Stimulated activated effector memory CD8-positive, alpha-beta T cell treated with anti-CD3 and anti-CD28 coated beads, Interleukin-12 subunit alpha, Interleukin-12 subunit beta, amount 100 ng/mL, for 72 hours (primary cell): ENCODE measurements around the gene ASAP2.

Experiments
- ATAC-seq: fragments of 150-1000 bp; cut with Tn5 transposase; 2 replicates; pipeline ENCODE4 v1.10.0; 2021
- DNase-seq, 2 donors: peaks; one replicate each; pipeline ENCODE4 v3.0.0; 2021 to 2022; ENCODE audit warnings: low spot score in 2 of 2
- H3K27ac Mint-ChIP-seq: one replicate; pipeline ENCODE4 v1.8.0; 2022; ENCODE audit warnings: mild to moderate bottlenecking, mixed read lengths
- H3K36me3 Mint-ChIP-seq: one replicate; pipeline ENCODE4 v1.8.0; 2022; ENCODE audit warnings: mild to moderate bottlenecking, mixed read lengths
- H3K4me1 Mint-ChIP-seq: one replicate; pipeline ENCODE4 v1.8.0; 2022; ENCODE audit warnings: mixed read lengths
- H3K4me3 Mint-ChIP-seq: one replicate; pipeline ENCODE4 v1.8.0; 2022; ENCODE audit warnings: mild to moderate bottlenecking, mixed read lengths
- H3K9me3 Mint-ChIP-seq: one replicate; pipeline ENCODE4 v1.8.0; 2022; ENCODE audit warnings: mixed read lengths

Gene ASAP2

DNA sequence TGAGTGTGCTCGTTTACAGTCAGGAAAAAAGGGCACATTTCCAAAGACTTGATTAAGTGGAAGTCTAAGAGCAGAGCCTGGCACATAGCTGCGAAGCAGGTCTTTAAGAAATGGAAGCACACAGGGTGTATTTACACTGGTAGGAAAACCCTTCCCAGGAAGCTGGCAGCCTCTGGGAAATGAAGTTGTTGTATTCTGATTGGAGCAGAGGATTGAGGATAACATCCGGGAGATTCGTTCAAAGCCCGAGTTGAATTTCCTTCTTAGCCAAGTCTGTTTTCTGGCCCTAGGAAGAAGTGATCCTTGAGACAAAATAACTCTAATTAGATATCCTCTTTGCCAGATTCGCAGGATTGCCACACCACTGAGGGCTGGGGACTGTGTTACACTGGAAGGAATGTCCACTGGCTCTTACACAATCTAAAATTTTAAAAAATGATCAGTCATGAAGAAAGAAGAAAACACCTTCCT lies 140.8 kb downstream of the ASAP2 start:
- DNase-seq, result no peak
- Mint-ChIP-seq H3K9me3 (no peaks in the 10 kb centered on the region), H3K36me3 (no peaks in the 10 kb centered on the region), H3K27ac (no peak overlapping the region), H3K4me3 (no peak overlapping the region), H3K4me1 (no peaks in the 10 kb centered on the region)
- ATAC-seq, result no peak

DNA sequence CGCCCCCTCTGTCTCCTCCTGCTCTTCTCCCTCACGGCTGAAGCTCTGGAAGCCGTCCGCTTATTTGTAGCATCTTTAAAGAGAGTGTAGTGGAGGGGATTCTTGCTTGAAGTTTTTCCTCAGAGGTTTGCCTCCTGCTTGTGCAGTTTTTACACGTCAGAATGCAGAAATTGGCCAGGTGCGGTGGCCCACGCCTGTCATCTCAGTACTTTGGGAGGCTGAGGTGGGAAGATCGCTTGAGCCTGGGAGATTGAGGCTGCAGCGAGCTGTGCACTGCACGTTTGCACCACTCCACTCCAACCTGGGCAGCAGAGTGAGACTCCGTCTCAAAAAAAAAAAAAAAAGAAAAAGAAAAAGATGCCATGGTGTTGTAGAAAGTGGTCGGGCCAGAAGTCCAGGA lies 147.7 kb downstream of the ASAP2 start:
- Mint-ChIP-seq H3K4me3 (no peak overlapping the region), H3K4me1 (no peaks in the 10 kb centered on the region), H3K27ac (no peak overlapping the region), H3K9me3 (no peaks in the 10 kb centered on the region), H3K36me3 (no peaks in the 10 kb centered on the region)
- DNase-seq (no peak), ATAC-seq (no peak)

DNA sequence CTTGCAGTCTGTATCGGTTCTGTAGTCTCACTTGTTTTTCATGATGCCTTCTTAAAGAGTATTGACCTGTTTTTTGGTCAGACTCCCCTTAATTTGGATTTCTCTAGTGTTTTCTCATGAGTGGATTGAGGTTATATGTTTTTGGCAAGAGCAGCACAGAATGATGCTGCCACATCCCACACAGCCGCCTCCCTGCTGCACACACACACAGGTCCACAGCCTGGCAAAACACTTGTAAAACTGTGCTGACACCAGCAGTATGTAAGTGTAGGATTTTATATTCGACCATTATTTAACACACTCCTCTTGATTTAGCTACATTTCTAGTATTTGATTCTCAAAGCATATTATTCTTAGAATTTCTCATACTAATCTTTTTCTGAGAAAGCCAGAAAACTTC lies 148.7 kb downstream of the ASAP2 start:
- ATAC-seq, result no peak
- Mint-ChIP-seq H3K27ac (no peak overlapping the region), H3K4me3 (no peak overlapping the region), H3K36me3 (no peaks in the 10 kb centered on the region), H3K4me1 (no peaks in the 10 kb centered on the region), H3K9me3 (no peaks in the 10 kb centered on the region)
- DNase-seq, result no peak

DNA sequence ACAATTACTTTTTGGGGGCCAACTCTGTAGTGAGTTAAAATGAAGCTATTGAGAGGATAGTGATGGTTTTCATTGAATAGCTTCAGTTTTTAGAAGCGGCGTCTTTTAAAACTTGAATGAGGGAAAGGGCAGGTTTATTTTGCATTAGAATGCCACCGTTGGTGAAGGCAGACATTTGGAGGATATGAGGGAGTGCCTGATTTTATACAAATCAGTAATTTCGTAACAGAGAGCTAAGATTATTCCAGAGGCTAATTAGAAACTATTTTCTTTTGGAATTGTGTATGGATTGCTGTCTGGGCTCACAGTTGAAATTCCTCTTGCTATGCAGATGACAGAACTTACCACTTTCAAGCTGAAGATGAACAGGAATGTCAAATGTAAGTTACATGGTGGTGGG lies 149.1 kb downstream of the ASAP2 start:
- Mint-ChIP-seq H3K9me3 (no peaks in the 10 kb centered on the region), H3K27ac (no peak overlapping the region), H3K4me1 (no peaks in the 10 kb centered on the region), H3K36me3 (no peaks in the 10 kb centered on the region), H3K4me3 (no peak overlapping the region)
- DNase-seq, result no peak
- no peak for ATAC-seq

DNA sequence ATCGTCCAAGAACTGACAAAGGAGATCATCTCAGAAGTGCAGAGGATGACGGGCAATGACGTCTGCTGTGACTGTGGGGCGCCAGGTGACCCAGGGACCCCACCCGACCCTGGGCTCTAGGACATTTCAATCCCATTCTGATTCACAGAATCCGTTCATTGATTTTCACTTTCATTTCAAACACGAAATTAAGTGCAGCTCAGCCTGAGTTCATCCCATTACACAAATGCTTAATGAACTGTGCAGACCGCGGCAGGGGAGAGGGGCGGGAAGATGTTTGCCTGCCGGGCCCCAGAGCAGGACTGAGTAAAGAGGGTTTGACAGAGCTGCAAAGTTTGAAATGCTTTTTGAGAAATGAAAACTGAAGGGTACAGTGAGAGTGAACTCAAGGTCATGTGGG lies 149.6 kb downstream of the ASAP2 start:
- no peaks in the 10 kb centered on the region for H3K9me3 Mint-ChIP-seq
- no peaks in the 10 kb centered on the region for H3K36me3 Mint-ChIP-seq
- no peak for DNase-seq
- H3K27ac Mint-ChIP-seq, result no peak overlapping the region
- no peak for ATAC-seq
- H3K4me1 Mint-ChIP-seq, result no peaks in the 10 kb centered on the region
- H3K4me3 Mint-ChIP-seq, result no peak overlapping the region

DNA sequence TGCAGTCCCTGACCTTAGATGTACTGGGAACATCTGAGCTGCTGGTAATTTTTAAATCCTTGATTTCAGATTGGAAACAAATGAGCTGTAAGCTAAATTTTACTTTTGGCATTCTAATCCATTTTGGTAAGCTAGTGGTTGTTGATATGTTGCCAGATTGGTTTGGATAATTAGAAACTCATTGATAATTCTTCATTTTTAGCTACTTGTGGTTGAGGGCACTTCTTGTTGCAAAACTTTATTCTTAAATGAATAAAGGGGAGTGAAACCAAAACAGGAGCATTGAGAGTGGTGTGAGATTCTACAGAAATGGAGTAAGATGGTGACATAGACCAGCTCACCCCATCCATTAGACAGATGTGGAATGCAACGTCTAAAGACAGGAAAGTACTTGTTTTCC lies 152.2 kb downstream of the ASAP2 start:
- ATAC-seq (no peak), DNase-seq (no peak)
- Mint-ChIP-seq H3K36me3 (no peaks in the 10 kb centered on the region), H3K27ac (no peak overlapping the region), H3K4me3 (no peak overlapping the region), H3K4me1 (no peaks in the 10 kb centered on the region), H3K9me3 (no peaks in the 10 kb centered on the region)

DNA sequence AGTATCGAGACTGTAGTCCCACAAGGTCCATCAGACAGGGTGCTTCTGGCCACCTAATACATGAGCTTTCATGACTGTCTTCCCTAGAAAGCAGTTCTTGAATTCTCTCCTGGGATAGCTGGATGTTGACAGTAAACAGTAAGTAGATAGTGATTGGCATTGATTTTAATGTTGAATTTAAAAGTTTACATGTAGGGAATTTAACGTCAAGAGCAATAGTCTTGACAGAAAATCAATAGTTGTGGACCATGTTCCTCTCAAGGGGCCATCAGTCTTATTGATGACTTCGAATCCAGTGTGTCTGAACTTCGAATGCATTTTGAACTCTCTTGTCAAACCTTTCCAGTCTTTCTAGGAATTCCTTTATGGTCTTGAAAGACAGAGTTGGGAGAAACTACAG lies 152.9 kb downstream of the ASAP2 start:
- no peaks in the 10 kb centered on the region for H3K9me3 Mint-ChIP-seq
- no peaks in the 10 kb centered on the region for H3K36me3 Mint-ChIP-seq
- no peak for ATAC-seq

DNA sequence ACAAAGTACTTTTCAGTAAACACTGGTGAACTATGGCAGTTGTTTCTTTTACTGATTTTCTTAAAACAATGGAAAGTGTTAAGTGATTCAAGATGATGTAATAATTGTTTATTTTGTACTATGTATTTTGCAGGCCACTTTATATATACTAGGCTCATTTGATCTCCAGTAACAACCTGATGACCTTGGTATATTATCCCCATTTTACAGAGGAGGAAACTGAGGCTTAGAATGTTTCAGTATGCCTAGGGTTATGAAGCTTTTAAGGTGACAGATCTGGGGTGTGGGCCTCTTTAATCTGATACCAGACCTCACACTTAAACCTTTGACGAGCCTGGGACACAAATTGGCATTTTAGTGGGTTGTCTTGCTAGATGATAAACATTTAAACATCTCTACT lies 153.5 kb downstream of the ASAP2 start:
- no peak overlapping the region for H3K27ac Mint-ChIP-seq
- no peaks in the 10 kb centered on the region for H3K4me1 Mint-ChIP-seq
- no peak overlapping the region for H3K4me3 Mint-ChIP-seq
- DNase-seq, result no peak
- H3K9me3 Mint-ChIP-seq, result no peaks in the 10 kb centered on the region
- no peaks in the 10 kb centered on the region for H3K36me3 Mint-ChIP-seq
- ATAC-seq, result no peak

More for the DNA sequence above, 152.9 kb downstream of the ASAP2 start:
- Mint-ChIP-seq H3K27ac (no peak overlapping the region), H3K4me3 (no peak overlapping the region), H3K4me1 (no peaks in the 10 kb centered on the region)
- no peak for DNase-seq

DNA sequence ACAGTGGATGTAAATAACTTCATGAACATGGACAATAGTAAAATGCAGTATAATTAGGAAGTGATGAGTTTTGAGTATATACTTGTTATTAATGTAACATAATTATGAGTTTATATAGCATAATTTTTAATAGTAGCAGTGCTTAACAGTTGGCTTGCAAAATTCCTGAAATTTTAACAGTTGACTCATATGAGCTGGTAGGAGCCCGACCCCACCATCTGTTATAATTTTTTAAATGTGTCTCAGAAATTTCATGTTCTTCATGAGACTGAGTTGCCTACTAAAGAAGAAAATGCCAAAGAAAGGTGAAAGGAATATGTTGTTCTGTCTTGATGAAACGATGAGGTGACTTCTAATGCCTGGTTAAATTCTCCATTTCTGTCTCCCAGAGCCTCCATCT lies 154.1 kb downstream of the ASAP2 start:
- ATAC-seq, result no peak
- Mint-ChIP-seq H3K9me3 (no peaks in the 10 kb centered on the region), H3K27ac (no peak overlapping the region), H3K4me1 (no peaks in the 10 kb centered on the region), H3K36me3 (no peaks in the 10 kb centered on the region), H3K4me3 (no peak overlapping the region)
- no peak for DNase-seq

DNA sequence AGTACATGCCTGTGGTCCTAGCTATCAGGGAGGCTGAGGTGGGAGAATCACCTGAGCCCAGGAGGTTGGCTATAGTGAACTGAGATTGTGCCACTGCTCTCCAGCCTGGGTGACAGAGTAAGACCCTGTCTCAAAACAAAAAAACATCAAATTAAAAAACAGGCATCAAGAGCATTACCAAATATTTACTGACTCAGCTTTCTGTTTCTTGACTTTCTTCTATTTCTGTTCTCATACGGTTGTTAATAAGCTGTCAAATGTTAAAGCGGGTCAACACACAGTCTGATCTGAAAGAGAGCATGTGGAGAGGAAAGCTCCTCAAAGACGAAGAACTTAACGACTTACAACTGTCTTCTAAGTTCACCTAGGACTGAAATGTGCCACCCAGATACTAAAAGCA lies 157.8 kb downstream of the ASAP2 start:
- Mint-ChIP-seq H3K4me3 (no peak overlapping the region), H3K27ac (no peak overlapping the region), H3K36me3 (no peaks in the 10 kb centered on the region), H3K4me1 (no peaks in the 10 kb centered on the region), H3K9me3 (no peaks in the 10 kb centered on the region)
- ATAC-seq (no peak), DNase-seq (no peak)

DNA sequence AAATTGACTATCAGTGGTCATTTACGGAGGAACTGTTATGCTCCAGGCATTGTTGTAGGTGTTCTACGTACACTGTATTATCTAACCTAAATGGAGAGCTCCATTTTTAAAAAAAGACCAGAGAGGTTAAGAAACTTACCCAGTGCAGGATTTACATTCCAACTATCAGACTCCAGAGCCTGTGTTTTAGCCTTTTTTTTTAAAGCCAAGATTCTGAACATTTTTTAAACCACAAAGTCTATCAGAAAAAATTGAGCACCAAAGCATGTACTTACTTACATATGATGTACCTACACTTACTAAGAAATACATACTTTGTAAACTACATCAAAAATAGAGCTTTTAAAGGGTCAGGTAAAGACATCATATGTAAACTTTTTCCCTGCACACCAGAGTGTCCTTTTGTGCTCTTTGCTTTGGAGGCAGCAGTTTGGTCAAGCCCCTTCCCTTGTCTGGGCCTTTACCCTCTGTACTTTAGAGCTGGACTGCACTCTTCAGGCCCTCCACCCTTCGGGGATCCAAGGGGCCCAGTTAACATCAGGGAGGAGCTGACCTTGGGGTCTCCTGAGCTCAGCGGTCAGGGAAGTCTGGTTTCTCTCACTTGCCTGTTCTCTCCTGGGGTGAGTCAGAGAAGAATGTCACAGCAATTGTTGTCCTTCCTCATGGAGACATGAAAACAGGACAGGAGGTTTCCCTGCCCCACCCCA lies 158.3 kb downstream of the ASAP2 start:
- H3K9me3 Mint-ChIP-seq, result no peaks in the 10 kb centered on the region
- ATAC-seq (no peak), DNase-seq (no peak)
- no peaks in the 10 kb centered on the region for H3K4me1 Mint-ChIP-seq
- no peak overlapping the region for H3K4me3 Mint-ChIP-seq
- H3K27ac Mint-ChIP-seq, result no peak overlapping the region
- H3K36me3 Mint-ChIP-seq, result no peaks in the 10 kb centered on the region

DNA sequence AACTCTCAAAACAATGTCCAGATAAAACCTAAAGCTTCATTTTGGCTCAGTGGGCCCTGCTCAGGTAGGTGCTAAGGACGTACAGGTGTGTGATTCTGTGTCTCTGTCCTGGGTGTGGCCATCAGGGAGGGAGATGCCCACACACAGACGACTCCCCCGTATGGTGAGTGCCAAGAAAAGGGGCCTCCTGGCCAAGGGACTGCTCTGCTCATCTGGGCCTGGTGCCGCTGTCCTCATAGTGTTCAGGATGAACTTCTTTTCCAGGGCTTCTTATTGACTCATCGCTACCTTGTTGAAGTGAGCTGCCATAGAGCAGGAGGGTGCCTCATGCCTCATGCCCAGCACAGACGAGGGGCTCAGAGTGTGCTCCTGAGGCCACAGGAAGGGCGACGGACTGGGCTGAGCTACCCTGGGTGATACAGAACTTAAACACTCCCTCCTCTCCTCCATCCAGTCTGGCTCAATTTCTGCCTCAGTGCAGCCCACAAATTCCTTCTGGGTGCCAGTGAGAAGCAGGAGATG lies 158.9 kb downstream of the ASAP2 start:
- Mint-ChIP-seq H3K36me3 (no peaks in the 10 kb centered on the region), H3K4me3 (no peak overlapping the region), H3K27ac (no peak overlapping the region), H3K9me3 (no peaks in the 10 kb centered on the region), H3K4me1 (peaks cover 2% of the 10 kb centered on the region)
- DNase-seq, result no peak
- ATAC-seq, result peak; percentile 32

DNA sequence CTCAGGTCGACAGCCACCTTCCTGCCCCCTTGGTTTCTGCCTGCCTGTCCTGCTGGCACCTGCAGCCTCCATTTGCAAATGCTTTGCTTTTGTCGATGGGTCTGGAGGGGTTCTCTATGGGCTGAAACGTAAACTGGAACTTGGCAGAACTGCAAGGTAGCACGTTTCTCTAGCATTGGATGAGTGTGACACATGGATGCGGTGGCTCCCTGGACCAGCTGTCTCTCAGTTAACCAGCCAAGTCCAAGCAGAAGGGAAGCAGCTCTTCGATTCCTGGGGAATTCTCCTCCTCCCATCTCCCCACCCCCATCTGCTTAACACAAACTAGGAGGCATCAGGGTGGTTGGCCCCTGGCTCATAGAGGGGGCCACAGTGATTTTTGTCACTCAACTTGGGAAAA lies 159.4 kb downstream of the ASAP2 start:
- H3K4me3 Mint-ChIP-seq, result no peak overlapping the region
- H3K9me3 Mint-ChIP-seq, result no peaks in the 10 kb centered on the region
- H3K36me3 Mint-ChIP-seq, result no peaks in the 10 kb centered on the region
- peaks cover 7% of the 10 kb centered on the region for H3K4me1 Mint-ChIP-seq
- H3K27ac Mint-ChIP-seq, result no peak overlapping the region
- no peak for DNase-seq
- ATAC-seq, result no peak

DNA sequence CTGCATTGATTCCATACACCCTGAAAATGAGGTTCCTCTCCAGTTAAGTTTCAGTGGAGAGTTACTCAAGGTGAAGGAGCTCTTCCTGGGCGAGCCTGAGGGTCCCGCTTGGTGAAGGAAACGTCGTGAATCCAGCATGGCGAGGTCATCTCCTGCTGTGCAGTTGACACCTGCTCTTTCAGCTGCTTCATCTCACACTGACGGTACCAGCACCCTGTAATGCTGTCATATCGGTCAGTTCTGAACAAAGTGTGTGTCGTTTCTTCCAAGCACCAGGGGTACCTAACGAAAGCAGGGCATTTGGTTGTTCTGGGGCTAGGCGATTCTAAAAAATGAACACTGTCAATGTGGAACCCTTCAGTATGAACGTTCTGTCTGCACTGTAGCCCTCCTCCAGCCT lies 164.1 kb downstream of the ASAP2 start:
- Mint-ChIP-seq H3K27ac (peak overlapping the region; percentile 50), H3K36me3 (no peaks in the 10 kb centered on the region), H3K9me3 (no peaks in the 10 kb centered on the region), H3K4me1 (peaks cover 14% of the 10 kb centered on the region), H3K4me3 (peak overlapping the region; percentile 13)
- no peak for DNase-seq
- ATAC-seq, result peak; percentile 33

DNA sequence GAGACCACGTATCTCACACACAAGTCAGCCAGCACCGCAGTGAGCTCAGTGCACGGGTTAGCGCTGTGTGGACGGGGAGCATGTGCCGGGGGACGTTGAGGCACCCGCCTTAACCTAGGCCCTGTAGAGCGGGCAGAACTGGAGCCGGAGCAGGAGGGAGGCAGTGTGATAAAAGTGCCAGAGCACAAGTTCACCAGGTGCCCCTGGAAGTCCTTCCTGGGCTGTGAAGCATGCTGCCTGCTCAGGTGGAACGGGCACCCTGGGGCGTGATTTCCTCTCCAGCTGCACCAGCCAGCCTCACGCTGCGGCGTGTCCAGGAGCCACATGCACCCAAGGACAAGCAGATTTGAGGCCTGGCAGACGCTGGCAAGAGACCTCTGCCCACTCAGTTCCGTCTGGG lies 166.4 kb downstream of the ASAP2 start:
- no peak overlapping the region for H3K4me3 Mint-ChIP-seq

DNA sequence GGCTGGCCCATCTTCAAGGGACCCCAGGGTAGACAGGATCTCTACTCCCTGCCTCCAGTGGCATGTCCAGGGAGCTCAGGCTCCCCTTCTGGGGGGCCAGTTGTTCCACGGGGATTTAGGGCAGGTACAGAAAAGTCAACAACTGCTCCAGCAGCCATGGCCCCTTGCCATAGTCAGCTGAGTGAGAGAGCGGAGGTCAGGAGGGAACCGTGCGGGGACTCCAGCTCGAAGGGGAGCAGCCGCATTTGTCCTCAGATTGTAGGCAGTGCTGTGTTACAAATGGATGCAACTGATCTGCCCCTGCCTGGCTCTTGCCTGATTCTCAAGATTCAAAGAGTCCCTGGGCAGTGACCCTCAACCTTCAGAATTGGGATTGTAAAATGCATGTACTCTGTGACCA lies 166.9 kb downstream of the ASAP2 start:
- no peak overlapping the region for H3K4me3 Mint-ChIP-seq
- no peak for DNase-seq
- peaks cover 14% of the 10 kb centered on the region for H3K4me1 Mint-ChIP-seq
- no peak for ATAC-seq
- H3K27ac Mint-ChIP-seq, result no peak overlapping the region
- no peaks in the 10 kb centered on the region for H3K9me3 Mint-ChIP-seq
- no peaks in the 10 kb centered on the region for H3K36me3 Mint-ChIP-seq

More for the DNA sequence above, 166.4 kb downstream of the ASAP2 start:
- DNase-seq (no peak), ATAC-seq (no peak)
- H3K27ac Mint-ChIP-seq, result no peak overlapping the region
- peaks cover 14% of the 10 kb centered on the region for H3K4me1 Mint-ChIP-seq
- no peaks in the 10 kb centered on the region for H3K36me3 Mint-ChIP-seq
- no peaks in the 10 kb centered on the region for H3K9me3 Mint-ChIP-seq
